Measurements from ENCODE around the gene PTPN14. TPM values are rescaled to one million over a fixed set of nuclear protein-coding genes. Genes with fewer than 3 reads are reported as not detected.

The PTPN14 gene
- total and polyA plus RNA-seq, 2 of the 4 experiments (the other 2 are of a cell fraction): 21.5 to 31.7 TPM

GRCh38 chr1:214393086-214393485 lies 158.3 kb downstream of the PTPN14 start:
- no peak for ATAC-seq (ENCODE audit: low read depth)
- Histone ChIP-seq H2BK5ac (ENCODE audit: low read depth, low read length, poor library complexity, severe bottlenecking) (peak overlapping the region; percentile 14), H2BK120ac (ENCODE audit: low read depth, low read length) (peak overlapping the region; percentile 36; the same call in 1 of the 2 replicates), H3K4me2 (ENCODE audit: low read depth, low read length) (no peak overlapping the region), H2BK20ac (ENCODE audit: low read depth, low read length) (peak overlapping the region; percentile 77; the same call in 1 of the 2 replicates), H4K20me1 (ENCODE audit: insufficient read depth, low read length) (peaks cover 4% of the 10 kb centered on the region; the same call in 1 of the 2 replicates), H2AK5ac (ENCODE audit: low read depth, low read length) (peak overlapping the region; percentile 93), H3K4me1 (ENCODE audit: control insufficient read depth, insufficient read depth, low read length) (peaks cover 23% of the 10 kb centered on the region), H3K27me3 (ENCODE audit: control insufficient read depth, insufficient read depth, low read length) (no peaks in the 10 kb centered on the region), H3K79me1 (ENCODE audit: low read depth in 1 of 2, low read length in 2 of 2) (peaks cover 33 to 58% of the 10 kb centered on the region in 2 experiments), H3K4me3 (ENCODE audit: insufficient read depth, low read depth, low read length) (no peak overlapping the region), H4K91ac (ENCODE audit: insufficient read depth, low read depth, low read length) (peak overlapping the region; percentile 72), H3K18ac (ENCODE audit: low read depth, low read length) (peak overlapping the region; percentile 24; the same call in 1 of the 2 replicates), H3K56ac (ENCODE audit: extremely low read depth, insufficient read depth, low read length) (no peak overlapping the region), H3K4ac (ENCODE audit: low read depth, low read length) (peak overlapping the region; percentile 51), H4K8ac (ENCODE audit: low read depth in 2 of 2, low read length in 2 of 2) (peak overlapping the region in 1 of 2 experiments; percentile 56; a peak in 1 of 4 replicates), H3K9ac (ENCODE audit: low read depth, low read length) (no peak overlapping the region), H2AK9ac (replicated peaks; ENCODE audit: low read depth, low read length, poor library complexity) (no peak overlapping the region), H2AFZ (replicated peaks; ENCODE audit: low read length, poor library complexity) (no peak overlapping the region), H3K27ac (ENCODE audit: insufficient read depth, low read length) (peak overlapping the region; percentile 39; the same call in 1 of the 2 replicates), H3K9me1 (ENCODE audit: insufficient read depth, low read length) (peaks cover 29% of the 10 kb centered on the region), H2BK15ac (ENCODE audit: low read depth, low read length) (peak overlapping the region; percentile 87; the same call in 2 of the 3 replicates), H4K5ac (ENCODE audit: low read depth, low read length) (no peak overlapping the region), H3K23ac (ENCODE audit: low read depth, low read length) (no peak overlapping the region), H3K14ac (replicated peaks; ENCODE audit: low read depth, low read length) (peak overlapping the region; percentile 64), H3K9me3 (ENCODE audit: control insufficient read depth, insufficient read depth, low read length) (no peaks in the 10 kb centered on the region), H3K36me3 (ENCODE audit: control insufficient read depth, insufficient read depth, low read length) (peaks cover 28% of the 10 kb centered on the region)
- no peak for DNase-seq
- in situ Hi-C loops (cut with MboI; ENCODE audit: low sequenced_read_pairs) (no loop called here), intact Hi-C loops (cut with micrococcal nuclease) (loop anchor here (5.0 kb wide), 2 partner anchors 159 to 189 kb away; partner anchors contain the start of gene PTPN14), dilution Hi-C loops (cut with HindIII; ENCODE audit: low sequenced_read_pairs, unreplicated experiment) (no loop called here)
- BruUV-seq (replicated peaks): no TSS peak
- 85% methylated on average over 5 of the region's 12 CpGs; no CpG with 5 or more reads in 1 of the 2 experiments for WGBS, 2 experiments (ENCODE audit: extremely low coverage in 2 of 2, insufficient read length in 1 of 2)
- no peak for TF ChIP-seq MAZ (IDR thresholded peaks at IDR 0.05; ENCODE audit: borderline replicate concordance, low read depth, low read length)
- TF ChIP-seq FOS (IDR thresholded peaks at IDR 0.05; ENCODE audit: low read depth, low read length): no peak
- TF ChIP-seq RCOR1 (IDR thresholded peaks at IDR 0.05; ENCODE audit: insufficient replicate concordance, low read length): no peak
- no peak for TF ChIP-seq MAFK (IDR thresholded peaks at IDR 0.05; ENCODE audit: low read depth, low read length)
- no peak for TF ChIP-seq NFE2L2 (IDR thresholded peaks at IDR 0.05; ENCODE audit: low read depth, low read length)
- no peak for TF ChIP-seq POLR2A (IDR thresholded peaks at IDR 0.05; ENCODE audit: low read depth, low read length)
- no peak for TF ChIP-seq CEBPB (IDR thresholded peaks at IDR 0.05; ENCODE audit: low read depth, low read length)
- no peak for TF ChIP-seq SMC3 (IDR thresholded peaks at IDR 0.05; ENCODE audit: low read depth, low read length)
- TF ChIP-seq USF2 (IDR thresholded peaks at IDR 0.05; ENCODE audit: low read depth, low read length): no peak
- no peak for TF ChIP-seq RAD21 (IDR thresholded peaks at IDR 0.05; ENCODE audit: low read length)
- ChIA-PET CTCF (no interaction called here), POLR2A (ENCODE audit: unreplicated experiment) (no interaction called here)

Data from IMR-90 (cell line).